HFF-Myc (cell line): Measurements from ENCODE around the gene CACFD1.

Experiments used
- DNase-seq: peaks from one replicate; pipeline ENCODE4 v3.0.0-alpha.2; 2011; ENCODE audit warnings: low read depth; ENCODE audit errors: extremely low read depth
- H3K4me3 ChIP-seq: replicated peaks from 2 replicates; pipeline ENCODE4 v1.5.1; 2011; ENCODE audit warnings: low read depth, mild to moderate bottlenecking, control low read depth, low read length
- TF ChIP-seq, protein P1 (sequence below): IDR thresholded peaks from 2 replicates; pipeline ENCODE4 v1.5.1; 2012; ENCODE audit warnings: mild to moderate bottlenecking, low read depth, low read length, control low read depth; ENCODE audit errors: missing control alignments

Gene CACFD1

DNA sequence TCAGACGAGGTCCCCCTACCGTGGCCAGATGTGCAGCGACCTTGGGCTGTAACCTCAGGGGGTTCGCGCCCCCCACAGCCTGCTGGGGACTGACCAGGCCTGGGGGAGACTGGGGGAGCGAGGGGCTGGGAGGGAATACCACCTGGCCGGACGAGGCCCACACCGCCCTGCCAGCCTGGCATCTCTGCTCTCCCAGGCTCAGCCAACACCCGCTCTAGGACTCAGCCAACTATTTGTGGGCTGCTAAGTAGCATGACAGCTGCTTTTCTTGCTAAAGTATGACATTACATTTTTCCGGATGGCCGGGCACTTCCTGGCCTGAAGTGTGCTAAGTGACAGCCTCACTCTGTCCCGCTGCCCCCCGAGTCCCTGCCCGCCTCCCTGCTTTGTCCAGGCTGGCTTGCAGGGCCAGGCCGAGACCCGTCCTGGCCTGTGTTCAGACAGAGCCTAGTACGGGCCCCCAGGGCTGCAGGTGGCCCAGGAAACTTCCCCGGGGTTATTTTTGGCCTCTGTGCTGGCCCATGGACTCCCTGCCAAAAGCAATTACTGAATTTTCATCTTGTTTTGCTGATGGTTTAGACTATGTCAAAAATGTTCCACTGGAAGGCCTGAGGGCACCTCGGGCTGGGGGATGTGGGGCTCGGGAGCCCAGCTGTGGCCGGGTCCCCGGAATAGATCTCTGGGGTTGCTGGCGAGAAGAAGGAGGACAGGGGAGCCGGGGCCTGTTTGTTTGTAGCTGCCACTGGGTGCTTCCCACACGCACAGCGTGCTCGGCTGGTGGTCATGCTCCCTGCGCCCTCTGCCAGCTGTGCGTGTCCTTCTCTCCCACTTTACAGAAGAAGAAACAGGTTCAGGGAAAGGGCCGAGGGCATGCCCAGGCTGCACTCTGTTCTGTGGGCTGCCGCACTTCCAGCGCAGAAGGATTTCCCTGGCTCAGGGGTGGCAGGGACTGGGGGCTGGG is 32.6 kb downstream of the CACFD1 start:
- TF ChIP-seq, protein P1, sequence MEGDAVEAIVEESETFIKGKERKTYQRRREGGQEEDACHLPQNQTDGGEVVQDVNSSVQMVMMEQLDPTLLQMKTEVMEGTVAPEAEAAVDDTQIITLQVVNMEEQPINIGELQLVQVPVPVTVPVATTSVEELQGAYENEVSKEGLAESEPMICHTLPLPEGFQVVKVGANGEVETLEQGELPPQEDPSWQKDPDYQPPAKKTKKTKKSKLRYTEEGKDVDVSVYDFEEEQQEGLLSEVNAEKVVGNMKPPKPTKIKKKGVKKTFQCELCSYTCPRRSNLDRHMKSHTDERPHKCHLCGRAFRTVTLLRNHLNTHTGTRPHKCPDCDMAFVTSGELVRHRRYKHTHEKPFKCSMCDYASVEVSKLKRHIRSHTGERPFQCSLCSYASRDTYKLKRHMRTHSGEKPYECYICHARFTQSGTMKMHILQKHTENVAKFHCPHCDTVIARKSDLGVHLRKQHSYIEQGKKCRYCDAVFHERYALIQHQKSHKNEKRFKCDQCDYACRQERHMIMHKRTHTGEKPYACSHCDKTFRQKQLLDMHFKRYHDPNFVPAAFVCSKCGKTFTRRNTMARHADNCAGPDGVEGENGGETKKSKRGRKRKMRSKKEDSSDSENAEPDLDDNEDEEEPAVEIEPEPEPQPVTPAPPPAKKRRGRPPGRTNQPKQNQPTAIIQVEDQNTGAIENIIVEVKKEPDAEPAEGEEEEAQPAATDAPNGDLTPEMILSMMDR: no peak
- no peak overlapping the region for H3K4me3 ChIP-seq
- DNase-seq: no peak

DNA sequence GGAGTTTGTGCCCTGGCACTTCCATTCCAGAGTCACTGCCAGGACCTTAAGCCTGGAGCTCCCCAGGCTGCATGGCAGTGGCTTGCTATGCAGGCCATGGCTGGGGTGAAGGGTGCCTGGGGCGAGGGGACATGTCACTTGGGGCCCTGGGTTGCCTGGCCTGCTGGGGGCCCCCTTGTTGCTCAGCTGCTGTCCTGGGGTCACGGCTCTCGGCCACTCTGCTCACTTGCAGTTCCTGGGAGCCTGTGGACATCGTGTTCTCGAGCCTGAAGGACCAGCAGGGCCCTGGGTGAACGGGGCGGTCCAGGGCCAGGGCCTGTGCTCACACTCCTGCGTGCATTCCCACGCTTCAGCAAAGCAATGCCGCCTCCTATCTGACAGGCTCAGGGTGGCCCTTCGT is 33.6 kb downstream of the CACFD1 start:
- no peak overlapping the region for H3K4me3 ChIP-seq
- DNase-seq: no peak
- TF ChIP-seq, protein P1: no peak

DNA sequence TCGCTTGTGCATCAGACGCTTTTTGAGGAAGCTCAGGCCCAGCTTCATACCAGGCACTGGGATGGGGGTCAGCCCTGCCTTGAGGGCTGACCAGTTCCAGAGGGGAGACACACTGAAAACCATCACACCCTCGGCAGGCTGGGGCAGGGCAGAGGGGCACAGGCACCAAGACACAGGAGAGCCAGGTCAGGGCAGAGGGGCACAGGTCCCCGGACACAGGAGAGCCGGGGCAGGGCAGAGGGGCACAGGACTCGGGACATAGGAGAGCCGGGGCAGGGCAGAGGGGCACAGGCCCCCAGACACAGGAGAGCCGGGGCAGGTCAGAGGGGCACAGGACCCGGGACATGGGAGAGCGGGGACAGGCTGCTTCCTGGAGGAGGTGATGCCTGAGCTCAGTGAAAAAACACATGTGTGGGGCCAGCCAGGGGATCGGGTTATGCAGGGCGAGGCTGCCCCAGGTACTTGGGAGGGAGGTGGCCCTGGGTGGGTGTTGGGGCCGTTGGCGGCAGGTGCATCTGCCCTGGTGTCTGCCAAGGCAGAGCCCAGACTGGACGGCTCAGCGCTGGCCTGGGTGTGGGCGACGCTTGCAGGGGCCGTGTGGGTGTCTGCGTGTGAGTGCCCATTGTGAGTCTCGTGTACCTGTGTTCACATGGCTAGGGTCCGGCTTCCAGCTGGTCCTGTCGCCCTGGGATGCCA is 34.2 kb downstream of the CACFD1 start:
- no peak for DNase-seq
- TF ChIP-seq, protein P1: no peak

DNA sequence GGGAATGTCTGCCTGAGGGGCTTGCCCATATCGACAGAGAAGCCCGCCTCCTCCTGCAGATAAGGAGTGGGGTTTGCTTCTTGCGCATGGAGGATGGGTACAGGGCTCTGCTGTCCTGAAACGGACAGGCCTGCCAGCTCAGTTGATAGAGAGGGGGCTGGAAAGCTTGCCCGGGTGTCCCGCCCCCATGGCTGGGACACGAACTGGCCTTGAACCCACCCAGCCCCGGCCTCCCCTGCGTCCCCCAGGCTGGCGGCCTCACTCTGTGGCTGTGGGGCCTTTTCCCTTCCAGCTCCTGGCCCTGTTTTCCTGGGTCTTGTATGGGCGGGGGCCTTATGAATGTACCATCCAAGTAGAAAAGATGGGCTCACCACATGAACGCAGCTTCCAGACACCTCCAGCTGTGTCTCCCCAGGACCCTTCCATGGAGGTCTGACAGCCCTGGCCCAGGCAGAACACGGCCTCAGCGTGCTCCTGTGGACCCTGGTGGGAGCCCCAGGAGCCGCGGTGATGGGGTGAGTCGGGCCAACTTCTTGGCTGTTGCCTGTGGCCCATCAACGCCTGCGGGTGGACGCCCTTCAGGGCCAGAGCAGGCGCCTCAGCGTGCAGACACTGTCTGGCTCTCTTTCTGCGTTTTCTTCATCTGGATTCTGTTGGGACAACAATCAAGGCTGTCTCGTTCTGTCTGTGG is 35.0 kb downstream of the CACFD1 start:
- H3K4me3 ChIP-seq: no peak overlapping the region
- DNase-seq: no peak
- TF ChIP-seq, protein P1: no peak

More for the DNA sequence above, 34.2 kb downstream of the CACFD1 start:
- H3K4me3 ChIP-seq: no peak overlapping the region

DNA sequence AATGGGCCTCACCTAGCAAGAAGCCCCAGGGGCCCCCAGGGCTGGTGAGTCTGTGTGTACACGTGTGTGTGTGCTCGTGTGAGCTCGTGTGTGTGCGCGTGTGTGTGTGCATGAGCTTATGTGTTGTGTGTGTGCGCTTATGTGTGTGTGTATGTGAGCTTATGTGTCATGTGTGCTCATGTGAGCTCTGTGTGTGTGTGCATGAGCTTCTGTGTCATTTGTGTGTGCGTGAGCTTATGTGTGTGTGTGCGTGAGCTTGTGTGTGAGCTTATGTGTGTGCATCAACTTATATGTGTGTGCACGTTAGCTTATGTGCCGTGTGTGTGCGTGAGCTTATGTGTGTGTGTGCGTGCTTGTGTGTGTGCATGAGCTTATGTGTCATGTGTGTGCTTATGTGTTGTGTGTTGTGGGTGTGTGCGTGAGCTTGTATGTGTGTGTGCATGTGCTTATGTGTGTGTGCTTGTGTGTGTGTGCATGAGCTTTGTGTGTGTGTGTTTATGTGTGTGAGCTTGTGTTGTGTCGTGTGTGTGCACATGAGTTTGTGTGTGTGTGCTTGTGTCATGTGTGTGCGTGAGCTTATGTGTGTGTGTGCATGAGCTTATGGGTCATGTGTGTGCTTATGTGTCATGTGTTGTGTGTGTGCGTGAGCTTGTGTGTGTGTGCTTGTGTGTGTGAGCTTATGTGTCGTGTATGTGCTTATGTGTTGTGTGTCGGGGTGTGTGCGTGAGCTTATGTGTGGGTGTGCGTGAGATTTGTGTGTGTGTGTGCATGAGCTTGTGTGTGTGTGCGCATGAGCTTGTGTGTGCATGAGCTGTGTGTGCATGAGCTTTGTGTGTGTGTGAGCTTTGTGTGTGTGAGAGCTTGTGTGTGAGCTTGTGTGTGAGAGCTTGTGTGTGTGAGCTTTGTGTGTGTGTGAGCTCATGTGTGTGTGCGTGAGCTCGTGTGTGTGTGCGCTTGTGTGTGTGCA is 35.8 kb downstream of the CACFD1 start:
- TF ChIP-seq, protein P1: no peak
- no peak for DNase-seq
- no peak overlapping the region for H3K4me3 ChIP-seq
